ENCODE results near the gene DEK. TPM values are rescaled to one million over a fixed set of nuclear protein-coding genes. Genes with fewer than 3 reads are reported as not detected.
A peak's percentile ranks its signal among the peaks of the same experiment; 100 is the strongest.

Gene DEK
- total RNA-seq, 1 experiment from 2014 or later, result 204 TPM

DNA sequence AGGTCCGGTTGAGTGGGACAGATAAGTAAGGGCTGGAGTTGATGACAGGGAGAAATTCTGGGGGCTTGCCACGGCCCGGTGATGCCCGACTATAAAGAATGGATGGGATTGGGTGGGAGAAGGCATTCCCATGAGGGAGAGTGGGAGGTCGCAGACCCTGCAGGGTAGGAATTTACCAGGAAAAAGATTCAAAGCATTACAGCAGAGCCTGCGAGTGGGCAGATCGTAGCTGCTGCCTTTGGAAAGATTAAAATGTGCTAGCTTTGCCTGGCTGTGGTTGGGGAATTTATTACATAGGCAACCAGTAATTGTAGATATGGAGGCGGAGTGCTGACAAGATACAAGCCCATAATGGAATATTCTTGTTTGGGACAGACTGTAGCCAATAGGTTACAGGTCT lies 59.6 kb downstream of the DEK start:
- Mint-ChIP-seq H3K9me3 (no peaks in the 10 kb centered on the region), H3K36me3 (peaks cover 7% of the 10 kb centered on the region), H3K4me1 (peaks cover 4% of the 10 kb centered on the region), H3K27me3 (ENCODE audit: low read depth) (no peaks in the 10 kb centered on the region), H3K4me3 (no peak overlapping the region), H3K27ac (no peak overlapping the region)
- ATAC-seq, result no peak
- CTCF ChIA-PET, result no interaction called here
- DNase-seq (ENCODE audit: low spot score), result no peak
- POLR2A ChIA-PET, result no interaction called here
- TF ChIP-seq FOXP1 (CRISPR knock-in tag; IDR thresholded peaks at IDR 0.05; ENCODE audit: borderline replicate concordance) (no peak), ZNF416 (CRISPR knock-in tag; IDR thresholded peaks at IDR 0.05) (no peak), JAZF1 (CRISPR knock-in tag; IDR thresholded peaks at IDR 0.05) (no peak), ZNF232 (CRISPR knock-in tag; IDR thresholded peaks at IDR 0.05) (no peak), SOX15 (CRISPR knock-in tag; IDR thresholded peaks at IDR 0.05) (no peak)
- TF ChIP-seq, protein P1, sequence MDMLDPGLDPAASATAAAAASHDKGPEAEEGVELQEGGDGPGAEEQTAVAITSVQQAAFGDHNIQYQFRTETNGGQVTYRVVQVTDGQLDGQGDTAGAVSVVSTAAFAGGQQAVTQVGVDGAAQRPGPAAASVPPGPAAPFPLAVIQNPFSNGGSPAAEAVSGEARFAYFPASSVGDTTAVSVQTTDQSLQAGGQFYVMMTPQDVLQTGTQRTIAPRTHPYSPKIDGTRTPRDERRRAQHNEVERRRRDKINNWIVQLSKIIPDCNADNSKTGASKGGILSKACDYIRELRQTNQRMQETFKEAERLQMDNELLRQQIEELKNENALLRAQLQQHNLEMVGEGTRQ (CRISPR knock-in tag; IDR thresholded peaks at IDR 0.05), result no peak
- TF ChIP-seq, protein P2, sequence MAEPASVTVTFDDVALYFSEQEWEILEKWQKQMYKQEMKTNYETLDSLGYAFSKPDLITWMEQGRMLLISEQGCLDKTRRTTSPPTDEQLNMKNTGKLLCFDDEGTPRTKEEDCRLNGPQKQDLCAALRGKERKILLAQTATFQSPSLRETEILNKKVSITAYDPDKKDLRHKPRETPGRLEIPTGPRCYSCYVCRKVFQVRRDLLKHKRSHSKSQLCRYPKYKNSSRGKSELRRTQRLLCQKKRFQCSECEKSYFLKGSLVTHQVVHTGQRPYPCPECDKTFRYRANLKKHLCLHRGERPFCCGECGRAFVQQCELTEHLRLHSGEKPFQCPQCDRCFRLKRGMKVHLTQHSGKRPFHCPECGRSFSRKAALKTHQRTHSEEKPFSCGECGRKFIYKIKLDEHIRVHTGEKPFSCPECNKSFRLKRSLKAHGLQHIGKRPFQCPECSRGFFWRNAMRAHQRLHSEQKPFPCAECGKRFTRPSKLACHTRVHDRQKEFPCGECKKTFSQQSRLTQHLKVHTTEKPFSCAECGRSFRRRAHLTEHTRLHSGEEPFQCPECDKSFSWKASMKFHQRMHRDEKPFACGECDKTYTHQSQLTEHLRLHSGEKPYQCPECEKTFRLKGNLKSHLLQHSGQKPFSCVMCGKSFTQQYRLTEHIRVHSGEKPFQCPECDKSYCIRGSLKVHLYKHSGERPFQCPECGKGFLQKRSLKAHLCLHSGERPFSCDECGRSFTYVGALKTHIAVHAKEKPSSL (CRISPR knock-in tag; conservative IDR thresholded peaks at IDR 0.05), result no peak

DNA sequence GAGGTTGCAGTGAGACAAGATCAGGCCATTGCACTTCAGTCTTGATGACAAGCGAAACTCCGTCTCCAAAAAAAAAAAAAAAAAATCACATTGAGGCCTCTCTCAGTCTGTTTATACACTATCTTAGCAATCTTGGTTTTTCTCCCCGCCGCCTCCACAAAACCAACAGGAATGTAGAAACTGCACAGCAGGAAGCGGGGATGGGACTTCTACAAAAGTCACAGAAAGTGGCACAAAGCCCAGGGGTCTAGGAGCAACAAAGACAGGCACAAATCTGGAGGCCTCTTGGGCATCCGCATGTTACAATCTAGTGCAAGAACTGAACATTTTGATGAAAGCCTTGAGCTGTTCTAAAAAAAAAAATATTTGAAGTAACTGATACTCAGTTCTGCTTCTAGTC lies 60.5 kb downstream of the DEK start:
- H3K4me3 Mint-ChIP-seq, result no peak overlapping the region
- ATAC-seq (no peak), DNase-seq (ENCODE audit: low spot score) (no peak)
- TF ChIP-seq ESRRA (CRISPR knock-in tag; IDR thresholded peaks at IDR 0.05; ENCODE audit: borderline replicate concordance) (no peak), SOX15 (CRISPR knock-in tag; IDR thresholded peaks at IDR 0.05) (no peak), ZNF138 (CRISPR knock-in tag; conservative IDR thresholded peaks at IDR 0.05) (no peak), MYBL2 (CRISPR knock-in tag; IDR thresholded peaks at IDR 0.05) (no peak), RELA (CRISPR knock-in tag; IDR thresholded peaks at IDR 0.05; ENCODE audit: borderline replicate concordance) (no peak)
- no peaks in the 10 kb centered on the region for H3K9me3 Mint-ChIP-seq
- ChIA-PET CTCF (no interaction called here), POLR2A (no interaction called here)
- H3K4me1 Mint-ChIP-seq, result peaks cover 4% of the 10 kb centered on the region
- H3K36me3 Mint-ChIP-seq, result peaks cover 7% of the 10 kb centered on the region
- peak overlapping the region; percentile 27; the same call in 1 of the 2 replicates for H3K27ac Mint-ChIP-seq
- H3K27me3 Mint-ChIP-seq (ENCODE audit: low read depth), result no peaks in the 10 kb centered on the region

DNA sequence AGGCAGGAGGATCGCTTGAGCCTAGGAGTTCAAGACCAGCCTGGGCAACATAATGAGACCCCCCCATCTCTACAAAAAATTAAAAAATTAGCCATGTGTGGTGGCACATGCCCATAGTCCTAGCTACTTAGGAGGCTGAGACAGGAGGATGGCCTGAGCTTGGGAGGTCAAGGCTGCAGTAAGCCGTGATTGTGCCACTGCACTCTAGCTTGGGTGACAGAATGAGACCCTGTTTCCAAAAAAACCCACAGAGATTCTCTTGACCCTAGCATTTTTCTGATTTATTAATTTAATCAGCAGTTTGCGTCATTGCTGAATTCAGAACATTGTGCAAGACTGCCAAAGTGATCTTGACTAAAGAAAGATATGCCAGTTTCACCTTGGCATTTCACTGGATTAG lies 72.3 kb downstream of the DEK start:
- Mint-ChIP-seq H3K27ac (no peak overlapping the region), H3K27me3 (ENCODE audit: low read depth) (no peaks in the 10 kb centered on the region; the same call in 1 of the 2 replicates), H3K36me3 (peaks cover 8% of the 10 kb centered on the region), H3K9me3 (no peaks in the 10 kb centered on the region), H3K4me3 (no peak overlapping the region), H3K4me1 (peaks cover 20% of the 10 kb centered on the region)
- ATAC-seq (no peak), DNase-seq (ENCODE audit: low spot score) (no peak)
- ChIA-PET CTCF (no interaction called here), POLR2A (no interaction called here)
- TF ChIP-seq, protein P3, sequence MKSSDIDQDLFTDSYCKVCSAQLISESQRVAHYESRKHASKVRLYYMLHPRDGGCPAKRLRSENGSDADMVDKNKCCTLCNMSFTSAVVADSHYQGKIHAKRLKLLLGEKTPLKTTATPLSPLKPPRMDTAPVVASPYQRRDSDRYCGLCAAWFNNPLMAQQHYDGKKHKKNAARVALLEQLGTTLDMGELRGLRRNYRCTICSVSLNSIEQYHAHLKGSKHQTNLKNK (CRISPR knock-in tag; IDR thresholded peaks at IDR 0.05), result no peak
- no peak for TF ChIP-seq ZNF416 (CRISPR knock-in tag; IDR thresholded peaks at IDR 0.05)
- TF ChIP-seq, protein P4, sequence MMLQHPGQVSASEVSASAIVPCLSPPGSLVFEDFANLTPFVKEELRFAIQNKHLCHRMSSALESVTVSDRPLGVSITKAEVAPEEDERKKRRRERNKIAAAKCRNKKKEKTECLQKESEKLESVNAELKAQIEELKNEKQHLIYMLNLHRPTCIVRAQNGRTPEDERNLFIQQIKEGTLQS (CRISPR knock-in tag; conservative IDR thresholded peaks at IDR 0.05), result no peak

DNA sequence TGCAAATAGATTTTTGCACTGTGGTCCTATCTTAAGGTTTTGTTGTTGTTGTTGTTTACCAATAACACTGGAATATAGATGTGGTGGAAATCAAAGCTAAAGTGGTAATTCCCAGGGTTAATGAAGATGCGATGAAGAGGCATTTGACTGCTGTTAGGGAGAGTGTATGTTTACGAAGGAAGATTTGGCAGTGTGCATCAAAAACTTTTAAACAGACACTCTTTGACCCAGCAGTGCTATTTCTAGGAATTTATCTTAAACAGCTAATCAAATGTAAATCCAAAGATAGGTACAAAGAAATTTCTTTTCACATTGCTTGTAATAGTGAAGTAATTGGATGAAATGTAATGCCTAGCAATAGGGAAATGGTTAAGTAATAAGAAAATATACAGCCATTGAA lies 75.1 kb downstream of the DEK start:
- POLR2A ChIA-PET, result no interaction called here
- ATAC-seq (no peak), DNase-seq (ENCODE audit: low spot score) (no peak)
- H3K4me1 Mint-ChIP-seq, result peaks cover 32% of the 10 kb centered on the region
- no peaks in the 10 kb centered on the region for H3K9me3 Mint-ChIP-seq
- no peaks in the 10 kb centered on the region; the same call in 1 of the 2 replicates for H3K27me3 Mint-ChIP-seq (ENCODE audit: low read depth)
- peak overlapping the region; percentile 53; the same call in 1 of the 2 replicates for H3K27ac Mint-ChIP-seq
- CTCF ChIA-PET, result no interaction called here
- H3K36me3 Mint-ChIP-seq, result peaks cover 8% of the 10 kb centered on the region
- no peak overlapping the region for H3K4me3 Mint-ChIP-seq
- TF ChIP-seq ETV6 (CRISPR knock-in tag; IDR thresholded peaks at IDR 0.05) (no peak), JAZF1 (CRISPR knock-in tag; IDR thresholded peaks at IDR 0.05) (no peak)
- TF ChIP-seq, protein P3 (CRISPR knock-in tag; IDR thresholded peaks at IDR 0.05), result no peak
- TF ChIP-seq, protein P5, sequence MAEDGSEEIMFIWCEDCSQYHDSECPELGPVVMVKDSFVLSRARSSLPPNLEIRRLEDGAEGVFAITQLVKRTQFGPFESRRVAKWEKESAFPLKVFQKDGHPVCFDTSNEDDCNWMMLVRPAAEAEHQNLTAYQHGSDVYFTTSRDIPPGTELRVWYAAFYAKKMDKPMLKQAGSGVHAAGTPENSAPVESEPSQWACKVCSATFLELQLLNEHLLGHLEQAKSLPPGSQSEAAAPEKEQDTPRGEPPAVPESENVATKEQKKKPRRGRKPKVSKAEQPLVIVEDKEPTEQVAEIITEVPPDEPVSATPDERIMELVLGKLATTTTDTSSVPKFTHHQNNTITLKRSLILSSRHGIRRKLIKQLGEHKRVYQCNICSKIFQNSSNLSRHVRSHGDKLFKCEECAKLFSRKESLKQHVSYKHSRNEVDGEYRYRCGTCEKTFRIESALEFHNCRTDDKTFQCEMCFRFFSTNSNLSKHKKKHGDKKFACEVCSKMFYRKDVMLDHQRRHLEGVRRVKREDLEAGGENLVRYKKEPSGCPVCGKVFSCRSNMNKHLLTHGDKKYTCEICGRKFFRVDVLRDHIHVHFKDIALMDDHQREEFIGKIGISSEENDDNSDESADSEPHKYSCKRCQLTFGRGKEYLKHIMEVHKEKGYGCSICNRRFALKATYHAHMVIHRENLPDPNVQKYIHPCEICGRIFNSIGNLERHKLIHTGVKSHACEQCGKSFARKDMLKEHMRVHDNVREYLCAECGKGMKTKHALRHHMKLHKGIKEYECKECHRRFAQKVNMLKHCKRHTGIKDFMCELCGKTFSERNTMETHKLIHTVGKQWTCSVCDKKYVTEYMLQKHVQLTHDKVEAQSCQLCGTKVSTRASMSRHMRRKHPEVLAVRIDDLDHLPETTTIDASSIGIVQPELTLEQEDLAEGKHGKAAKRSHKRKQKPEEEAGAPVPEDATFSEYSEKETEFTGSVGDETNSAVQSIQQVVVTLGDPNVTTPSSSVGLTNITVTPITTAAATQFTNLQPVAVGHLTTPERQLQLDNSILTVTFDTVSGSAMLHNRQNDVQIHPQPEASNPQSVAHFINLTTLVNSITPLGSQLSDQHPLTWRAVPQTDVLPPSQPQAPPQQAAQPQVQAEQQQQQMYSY (CRISPR knock-in tag; IDR thresholded peaks at IDR 0.05), result no peak
- TF ChIP-seq, protein P1 (CRISPR knock-in tag; IDR thresholded peaks at IDR 0.05), result no peak
- TF ChIP-seq, protein P6, sequence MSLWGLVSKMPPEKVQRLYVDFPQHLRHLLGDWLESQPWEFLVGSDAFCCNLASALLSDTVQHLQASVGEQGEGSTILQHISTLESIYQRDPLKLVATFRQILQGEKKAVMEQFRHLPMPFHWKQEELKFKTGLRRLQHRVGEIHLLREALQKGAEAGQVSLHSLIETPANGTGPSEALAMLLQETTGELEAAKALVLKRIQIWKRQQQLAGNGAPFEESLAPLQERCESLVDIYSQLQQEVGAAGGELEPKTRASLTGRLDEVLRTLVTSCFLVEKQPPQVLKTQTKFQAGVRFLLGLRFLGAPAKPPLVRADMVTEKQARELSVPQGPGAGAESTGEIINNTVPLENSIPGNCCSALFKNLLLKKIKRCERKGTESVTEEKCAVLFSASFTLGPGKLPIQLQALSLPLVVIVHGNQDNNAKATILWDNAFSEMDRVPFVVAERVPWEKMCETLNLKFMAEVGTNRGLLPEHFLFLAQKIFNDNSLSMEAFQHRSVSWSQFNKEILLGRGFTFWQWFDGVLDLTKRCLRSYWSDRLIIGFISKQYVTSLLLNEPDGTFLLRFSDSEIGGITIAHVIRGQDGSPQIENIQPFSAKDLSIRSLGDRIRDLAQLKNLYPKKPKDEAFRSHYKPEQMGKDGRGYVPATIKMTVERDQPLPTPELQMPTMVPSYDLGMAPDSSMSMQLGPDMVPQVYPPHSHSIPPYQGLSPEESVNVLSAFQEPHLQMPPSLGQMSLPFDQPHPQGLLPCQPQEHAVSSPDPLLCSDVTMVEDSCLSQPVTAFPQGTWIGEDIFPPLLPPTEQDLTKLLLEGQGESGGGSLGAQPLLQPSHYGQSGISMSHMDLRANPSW (CRISPR knock-in tag; conservative IDR thresholded peaks at IDR 0.05; ENCODE audit: low read depth), result no peak
